NCI-H1930 (cell line): ENCODE measurements around the gene ANKK1.

ENCODE experiments used
- DNase-seq, 2 experiments: peaks; one replicate each; lab custom pipeline; 2025; lab: John Stamatoyannopoulos, UW

The ANKK1 gene, protein sequence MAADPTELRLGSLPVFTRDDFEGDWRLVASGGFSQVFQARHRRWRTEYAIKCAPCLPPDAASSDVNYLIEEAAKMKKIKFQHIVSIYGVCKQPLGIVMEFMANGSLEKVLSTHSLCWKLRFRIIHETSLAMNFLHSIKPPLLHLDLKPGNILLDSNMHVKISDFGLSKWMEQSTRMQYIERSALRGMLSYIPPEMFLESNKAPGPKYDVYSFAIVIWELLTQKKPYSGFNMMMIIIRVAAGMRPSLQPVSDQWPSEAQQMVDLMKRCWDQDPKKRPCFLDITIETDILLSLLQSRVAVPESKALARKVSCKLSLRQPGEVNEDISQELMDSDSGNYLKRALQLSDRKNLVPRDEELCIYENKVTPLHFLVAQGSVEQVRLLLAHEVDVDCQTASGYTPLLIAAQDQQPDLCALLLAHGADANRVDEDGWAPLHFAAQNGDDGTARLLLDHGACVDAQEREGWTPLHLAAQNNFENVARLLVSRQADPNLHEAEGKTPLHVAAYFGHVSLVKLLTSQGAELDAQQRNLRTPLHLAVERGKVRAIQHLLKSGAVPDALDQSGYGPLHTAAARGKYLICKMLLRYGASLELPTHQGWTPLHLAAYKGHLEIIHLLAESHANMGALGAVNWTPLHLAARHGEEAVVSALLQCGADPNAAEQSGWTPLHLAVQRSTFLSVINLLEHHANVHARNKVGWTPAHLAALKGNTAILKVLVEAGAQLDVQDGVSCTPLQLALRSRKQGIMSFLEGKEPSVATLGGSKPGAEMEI

DNA sequence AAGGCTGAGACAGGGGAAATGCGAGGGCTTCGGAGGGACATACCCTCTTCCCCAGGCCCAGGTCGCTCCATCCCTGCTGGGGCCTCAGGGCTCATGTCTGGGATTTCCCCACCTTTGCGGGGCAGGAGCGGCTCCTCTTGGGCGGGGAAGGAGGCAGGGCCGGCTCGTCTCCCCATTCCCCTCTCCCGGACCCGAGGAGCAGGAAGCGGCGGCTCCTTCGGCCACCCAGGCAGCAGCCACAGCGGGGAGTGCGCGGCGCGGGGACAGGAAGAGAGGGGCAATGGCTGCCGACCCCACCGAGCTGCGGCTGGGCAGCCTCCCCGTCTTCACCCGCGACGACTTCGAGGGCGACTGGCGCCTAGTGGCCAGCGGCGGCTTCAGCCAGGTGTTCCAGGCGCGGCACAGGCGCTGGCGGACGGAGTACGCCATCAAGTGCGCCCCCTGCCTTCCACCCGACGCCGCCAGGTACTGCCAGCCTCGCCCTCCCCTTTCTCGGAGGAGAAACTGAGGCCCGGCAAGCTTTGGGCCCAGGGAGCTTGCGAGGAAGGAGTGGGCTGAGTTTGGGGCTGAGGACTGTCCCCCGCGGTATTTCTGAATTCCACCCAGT, at the start of gene ANKK1:
TSS of gene ANKK1 (plus strand) at position 175 of the 607 bp plus-strand sequence. CDS start at position 281, 106 bp downstream.
- peak; percentile 28 to 29 for DNase-seq

DNA sequence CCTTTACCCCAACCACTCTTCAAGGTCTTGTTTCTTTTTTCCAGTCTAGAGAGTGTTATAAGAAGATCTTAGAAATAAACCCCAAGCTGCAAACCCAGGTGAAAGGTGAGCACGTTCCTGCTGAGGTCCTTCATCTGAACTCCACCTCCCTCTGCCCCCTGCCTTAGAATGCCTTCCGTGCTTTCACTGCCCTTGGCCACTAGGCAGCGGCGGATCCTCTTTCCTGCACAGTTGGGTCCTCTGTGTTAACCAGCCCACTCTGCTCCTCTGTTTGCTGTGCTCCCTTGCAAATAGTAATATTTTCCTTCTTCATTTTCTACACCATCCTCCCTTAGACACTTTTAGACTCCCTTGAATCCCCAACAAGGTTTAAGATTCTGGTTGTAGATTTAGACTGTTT, 48.8 kb upstream of the ANKK1 start:
- DNase-seq, result no peak

DNA sequence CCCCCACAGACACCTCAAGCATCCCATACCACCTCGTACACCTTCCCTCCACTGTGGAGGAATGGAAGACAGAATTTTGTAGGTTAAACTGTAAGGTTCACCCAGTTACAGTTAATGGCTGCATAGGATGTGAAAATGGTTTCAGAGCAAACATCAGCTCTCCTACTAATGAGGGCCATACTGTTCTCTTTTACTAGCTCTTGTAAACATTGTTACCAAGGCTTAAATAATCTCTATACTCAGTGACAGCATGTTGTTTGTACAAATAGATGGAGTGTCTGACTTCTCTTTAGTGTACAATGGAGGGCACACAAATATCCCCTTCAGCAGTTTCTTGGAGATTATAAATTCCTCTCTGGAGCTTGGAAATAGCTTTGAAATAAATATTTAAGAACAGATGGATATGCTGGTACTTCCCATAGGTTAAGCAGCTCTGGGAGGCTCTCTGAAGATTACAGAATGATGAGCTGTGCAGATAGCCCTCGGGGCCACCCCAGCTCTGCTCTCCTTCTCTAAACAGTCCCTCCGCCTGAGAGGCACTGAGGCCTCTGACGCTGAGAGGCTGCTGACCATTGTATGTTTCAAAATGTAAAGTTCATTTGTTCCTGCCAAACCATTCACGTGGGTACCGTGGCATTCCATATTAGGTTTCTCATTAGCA, 47.5 kb upstream of the ANKK1 start:
- no peak for DNase-seq

DNA sequence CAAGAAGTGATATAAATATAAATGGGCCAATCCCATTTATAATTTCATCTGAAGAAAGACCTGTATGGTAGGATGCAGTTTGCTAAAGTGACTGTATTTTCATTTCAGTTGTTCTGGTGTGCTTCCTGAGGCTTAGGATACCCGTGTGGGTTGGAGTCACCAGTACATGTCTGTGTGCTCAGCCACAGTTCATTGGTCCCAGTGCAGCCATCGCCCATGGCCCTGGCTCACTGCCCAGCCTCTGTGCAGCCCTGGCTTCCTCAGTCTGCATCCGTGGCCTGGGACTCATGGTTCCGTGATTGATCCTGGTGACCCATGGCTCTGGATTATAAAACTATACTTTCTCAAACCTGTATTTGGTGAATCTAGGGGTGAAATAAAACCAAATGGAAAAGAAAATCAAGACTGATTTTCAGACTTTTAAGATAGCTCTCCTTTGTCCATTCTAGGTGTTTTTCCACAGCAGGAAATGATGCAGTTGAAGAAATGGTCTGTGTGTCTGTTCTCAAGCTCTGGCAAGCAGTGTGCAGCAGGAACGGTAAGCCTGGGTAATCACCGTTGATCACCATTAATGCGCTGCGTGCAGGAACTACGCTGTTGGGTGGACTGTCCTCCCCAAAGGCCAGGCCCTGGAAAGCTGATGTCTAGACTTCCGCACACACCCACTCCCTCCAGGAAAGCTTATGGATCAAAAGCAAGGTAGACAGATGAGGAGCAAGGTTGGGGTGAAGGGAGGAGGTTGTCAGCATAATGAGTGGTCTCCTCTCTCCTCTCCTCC, 46.0 kb upstream of the ANKK1 start:
- DNase-seq, result no peak

DNA sequence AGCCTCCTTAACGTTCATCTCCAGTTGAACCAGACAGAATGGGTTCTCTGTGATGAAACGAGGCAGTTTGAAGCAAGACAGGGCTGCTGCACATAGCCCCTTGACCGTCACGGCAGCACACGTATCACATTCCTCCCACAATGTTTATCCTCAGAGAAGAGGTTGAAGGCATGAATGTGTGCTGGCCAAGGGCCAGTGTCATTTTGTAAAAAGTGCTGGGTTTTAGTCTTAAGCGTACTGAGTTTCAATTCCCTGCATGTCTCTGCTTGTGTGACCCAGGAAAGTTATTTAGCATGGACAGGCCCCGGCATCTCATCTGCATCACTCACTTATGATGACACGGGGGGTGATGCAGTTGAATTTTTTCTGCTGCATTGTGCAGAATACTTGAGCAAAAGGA, 41.6 kb upstream of the ANKK1 start:
- no peak for DNase-seq

DNA sequence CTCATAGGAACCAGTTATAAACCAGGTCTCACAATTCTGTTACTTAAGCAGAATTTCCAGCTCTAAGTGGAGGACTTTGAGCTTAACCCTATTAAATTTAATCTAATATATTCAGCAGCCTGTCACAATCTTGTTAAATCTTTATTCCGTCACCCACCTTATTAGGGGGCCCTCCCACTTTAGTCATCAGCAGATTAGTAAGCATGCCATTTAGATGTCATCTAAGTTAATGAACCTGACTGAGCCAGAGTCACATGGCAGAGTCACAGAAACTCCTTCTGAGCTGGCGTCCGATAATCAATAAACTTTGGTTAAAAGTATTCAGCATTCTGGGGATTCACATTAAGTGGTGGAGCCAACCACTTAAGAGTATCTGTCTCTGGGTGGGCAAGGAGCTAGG, 38.1 kb upstream of the ANKK1 start:
- no peak for DNase-seq

DNA sequence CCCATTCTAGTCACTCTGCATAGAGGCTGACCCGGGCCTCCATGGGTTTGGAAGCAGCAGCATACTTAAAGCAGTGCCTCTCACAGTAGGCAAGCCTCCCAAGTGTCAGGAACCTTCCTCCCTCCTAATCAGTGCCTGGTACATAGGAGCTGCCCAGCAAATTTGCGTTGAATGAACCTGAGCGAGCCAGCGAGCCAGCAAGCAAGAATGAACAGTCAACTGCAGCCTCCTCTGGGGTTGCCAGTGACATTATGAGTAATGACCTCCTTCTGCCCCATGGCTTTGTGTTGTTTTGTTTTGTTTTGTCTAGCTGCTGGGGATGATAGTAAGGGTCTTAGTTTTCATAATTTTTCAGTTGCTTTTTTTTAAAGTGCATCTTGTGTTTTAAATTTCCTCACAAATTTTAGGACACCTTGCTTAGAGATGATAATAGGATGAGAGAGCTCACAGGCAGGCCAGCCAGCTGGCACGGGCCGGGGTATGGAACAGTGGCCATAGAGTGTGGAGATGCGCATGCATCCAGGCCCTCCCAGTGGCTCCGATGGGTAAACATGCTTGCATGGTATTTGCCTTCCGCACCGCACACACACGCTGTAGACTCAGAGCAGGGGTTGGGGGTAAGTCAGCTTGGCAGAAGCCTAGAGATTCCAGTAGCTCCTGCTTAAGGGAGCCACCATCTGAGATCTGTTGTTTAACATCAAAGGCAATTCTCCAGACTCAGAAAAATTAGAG, 37.1 kb upstream of the ANKK1 start:
- no peak for DNase-seq

DNA sequence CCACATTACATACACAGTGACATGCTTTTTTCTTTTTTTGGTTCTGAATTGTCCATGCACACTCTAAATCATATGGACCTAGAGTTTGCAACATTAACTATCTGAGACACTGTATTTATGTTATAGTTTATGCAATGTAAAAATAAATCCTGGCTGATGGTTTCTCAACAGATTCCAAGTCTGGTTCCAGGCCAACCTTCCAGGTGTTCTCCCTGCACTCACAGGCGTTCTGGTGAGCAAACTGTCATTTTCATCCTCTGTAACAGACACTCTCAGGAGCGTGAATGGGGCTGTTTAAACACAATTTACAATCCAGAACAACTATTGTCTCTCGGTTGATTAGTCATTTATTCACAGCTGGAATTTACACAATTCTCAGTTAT, 36.5 kb upstream of the ANKK1 start:
- DNase-seq, result peak in 1 of 2 experiments; percentile 20

DNA sequence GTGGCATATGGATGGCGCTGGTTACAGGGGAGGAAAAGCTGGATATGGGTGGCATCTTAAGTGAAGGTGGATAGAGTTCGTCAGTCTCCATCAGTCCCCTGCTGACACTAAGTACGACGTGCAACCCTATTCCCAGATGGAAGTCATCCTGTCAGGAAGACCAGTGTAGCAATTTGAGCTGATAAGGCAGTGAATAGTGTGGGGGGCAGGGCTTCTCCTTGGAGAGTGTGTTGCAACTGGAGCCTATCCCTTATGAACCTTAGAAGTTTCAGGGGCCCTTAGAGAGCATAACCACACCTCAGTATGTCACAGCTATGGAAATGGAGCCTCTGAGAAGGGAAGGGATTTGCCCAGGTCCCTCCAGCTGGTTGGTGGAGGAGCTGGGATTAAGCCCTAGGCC, 36.1 kb upstream of the ANKK1 start:
- no peak for DNase-seq

DNA sequence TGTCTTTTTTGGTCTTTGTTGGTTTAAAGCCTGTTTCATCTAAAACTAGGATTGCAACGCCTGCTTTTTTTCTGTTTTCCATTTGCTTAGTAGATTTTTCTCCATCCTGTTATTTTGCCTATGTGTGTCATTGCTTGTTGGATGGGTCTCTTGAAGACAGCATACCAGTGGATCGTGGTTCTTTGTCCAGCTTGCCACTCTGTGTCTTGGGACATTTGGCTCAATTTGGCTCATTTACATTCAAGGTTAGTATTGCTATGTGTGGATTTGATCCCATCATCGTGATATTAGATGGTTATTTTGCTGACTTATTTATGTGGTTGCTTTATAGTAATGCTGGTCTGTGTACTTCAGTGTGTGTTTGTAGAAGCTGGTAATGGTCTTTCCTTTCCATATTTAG, 31.4 kb upstream of the ANKK1 start:
- DNase-seq, result no peak

DNA sequence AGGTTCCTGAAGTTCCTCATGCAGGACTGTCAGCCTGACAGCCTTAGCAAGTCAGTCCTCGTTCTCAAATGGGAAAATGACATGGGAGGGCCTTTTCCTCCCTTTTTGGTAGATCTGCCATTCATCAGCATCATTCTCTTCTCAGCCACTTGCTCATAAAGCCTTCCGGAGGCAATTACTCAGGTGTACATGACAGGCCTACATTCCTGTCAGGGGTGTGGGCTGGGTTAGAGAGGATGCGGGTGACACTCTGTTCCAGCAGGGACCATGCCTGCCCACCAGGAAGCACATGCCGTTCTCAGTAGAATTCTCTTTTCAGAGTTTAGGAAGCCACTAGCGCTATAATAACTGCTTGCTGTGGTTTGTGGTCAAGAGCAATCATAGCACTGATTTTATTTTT, 24.2 kb upstream of the ANKK1 start:
- no peak for DNase-seq

DNA sequence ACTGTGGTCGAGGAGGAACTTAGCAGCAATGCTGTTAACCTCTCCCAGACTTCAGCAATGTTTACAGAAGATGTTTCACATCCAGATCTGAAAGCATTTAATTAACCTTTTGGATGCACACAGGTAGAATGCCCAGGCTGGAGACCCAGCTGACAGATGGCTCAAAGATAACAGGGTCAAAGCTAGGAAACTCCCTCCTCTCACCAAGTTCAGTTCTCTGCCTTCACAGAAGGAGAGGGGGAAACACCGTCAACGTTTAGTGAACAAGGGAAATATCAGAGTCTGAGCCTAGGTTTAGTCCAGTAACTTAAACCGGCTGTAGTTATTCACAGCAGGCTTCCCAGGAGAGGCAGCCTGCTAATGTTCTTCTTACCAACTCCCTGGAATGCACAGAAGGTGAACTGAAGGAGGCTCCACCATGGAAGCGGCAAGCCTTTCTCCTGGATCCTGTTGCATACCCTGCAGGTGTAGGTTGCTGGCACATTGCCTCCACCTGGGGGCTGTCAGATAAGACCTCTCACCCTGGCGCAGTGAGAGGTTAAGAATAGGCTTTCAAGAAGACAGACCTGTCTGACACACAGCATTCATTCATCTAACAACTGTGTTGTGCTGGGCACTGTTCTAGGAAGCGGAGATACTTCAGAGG, 23.5 kb upstream of the ANKK1 start:
- no peak for DNase-seq

DNA sequence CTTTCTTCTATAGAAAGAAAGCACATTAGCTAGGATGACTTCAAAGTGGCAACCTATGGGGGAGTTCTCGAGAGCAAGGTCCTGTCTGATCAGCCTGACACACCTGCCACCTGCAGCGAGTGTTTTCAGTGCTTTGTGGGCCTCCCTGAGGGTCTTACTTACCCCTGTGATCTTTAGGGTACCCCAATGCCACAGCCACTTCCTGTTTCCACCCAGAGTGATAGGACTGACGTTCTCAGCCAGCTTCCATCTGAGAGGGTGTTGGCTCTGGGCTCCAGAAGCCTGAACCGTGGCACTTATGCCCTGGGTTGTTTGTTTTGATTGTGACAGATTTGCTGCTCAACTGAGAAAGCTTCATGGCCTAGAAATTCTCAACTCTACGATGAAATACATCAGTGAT, 21.7 kb upstream of the ANKK1 start:
- no peak for DNase-seq

DNA sequence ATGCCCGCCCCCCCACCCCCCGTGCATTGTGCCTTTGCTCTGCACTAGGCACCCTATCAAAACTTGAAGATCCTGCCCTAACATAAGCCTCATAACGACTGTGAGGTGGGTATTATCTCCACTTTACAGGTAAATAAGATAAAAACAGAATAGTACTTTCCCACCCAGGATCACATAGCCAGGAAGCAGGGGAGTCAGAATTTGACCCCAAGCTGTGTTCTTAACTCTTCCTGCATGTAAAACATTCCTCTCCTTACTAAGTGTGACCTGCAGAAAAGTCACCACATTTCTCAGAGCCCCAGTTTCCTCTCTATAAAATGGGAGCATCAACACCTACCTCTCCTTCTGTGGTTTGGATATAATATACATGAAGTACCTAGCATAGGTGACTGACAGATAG, 18.2 kb upstream of the ANKK1 start:
- DNase-seq, result no peak

DNA sequence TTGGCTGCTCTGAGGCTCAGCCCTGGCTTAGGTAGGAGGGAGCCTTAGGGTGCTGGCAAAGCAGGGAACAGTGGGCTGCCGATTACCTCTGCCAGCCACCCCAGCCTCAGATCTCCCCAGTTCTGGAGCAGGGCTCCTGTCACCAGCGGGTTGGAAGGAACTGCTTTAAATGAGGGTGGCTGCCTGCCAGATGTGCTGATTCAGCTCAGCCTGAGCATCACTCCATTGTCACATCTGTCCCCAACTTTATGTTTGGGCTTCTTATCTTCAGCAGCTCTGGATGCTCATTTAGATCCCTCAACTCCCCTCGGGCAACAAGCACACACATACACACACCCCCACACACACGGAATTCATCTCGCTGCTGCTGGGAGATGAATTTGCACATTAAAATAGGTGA, 16.9 kb upstream of the ANKK1 start:
- no peak for DNase-seq

DNA sequence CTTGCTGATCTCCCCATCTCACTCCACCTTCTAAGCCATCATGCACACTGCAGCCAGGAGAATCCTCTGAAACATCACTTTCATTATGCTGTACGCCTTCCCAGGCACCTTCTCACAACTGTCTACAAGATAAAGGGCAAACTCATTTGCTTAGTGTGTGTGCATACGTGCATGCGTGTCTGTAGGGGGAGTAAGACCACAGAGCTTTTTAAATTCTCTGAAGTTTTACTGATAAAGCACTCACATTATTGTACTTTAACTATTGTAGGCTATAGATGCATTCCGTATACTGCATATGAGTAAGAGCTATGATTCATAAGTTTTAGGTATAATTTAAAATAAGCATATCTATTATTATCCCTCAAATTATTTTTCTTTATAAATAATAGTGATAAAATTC, 15.3 kb upstream of the ANKK1 start:
- no peak for DNase-seq

DNA sequence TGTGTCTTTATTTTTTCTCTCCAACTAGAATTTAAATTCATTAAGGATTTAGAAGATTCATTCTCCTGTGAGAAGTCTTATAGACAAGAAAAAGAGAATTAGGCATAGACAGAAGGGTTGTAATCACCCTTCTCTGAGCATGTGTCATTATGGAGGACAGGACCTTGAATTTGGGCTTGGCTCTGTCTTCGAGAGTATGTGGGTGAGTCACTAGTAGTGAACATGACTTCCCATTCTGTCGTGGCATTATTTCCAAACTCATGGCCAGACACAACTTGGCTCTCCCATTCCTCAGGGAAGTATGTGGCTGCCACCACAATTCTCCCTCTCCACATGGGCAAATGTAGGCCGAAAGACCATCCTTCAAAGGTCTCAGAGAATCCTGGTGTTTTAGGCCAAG, 14.3 kb upstream of the ANKK1 start:
- no peak for DNase-seq

DNA sequence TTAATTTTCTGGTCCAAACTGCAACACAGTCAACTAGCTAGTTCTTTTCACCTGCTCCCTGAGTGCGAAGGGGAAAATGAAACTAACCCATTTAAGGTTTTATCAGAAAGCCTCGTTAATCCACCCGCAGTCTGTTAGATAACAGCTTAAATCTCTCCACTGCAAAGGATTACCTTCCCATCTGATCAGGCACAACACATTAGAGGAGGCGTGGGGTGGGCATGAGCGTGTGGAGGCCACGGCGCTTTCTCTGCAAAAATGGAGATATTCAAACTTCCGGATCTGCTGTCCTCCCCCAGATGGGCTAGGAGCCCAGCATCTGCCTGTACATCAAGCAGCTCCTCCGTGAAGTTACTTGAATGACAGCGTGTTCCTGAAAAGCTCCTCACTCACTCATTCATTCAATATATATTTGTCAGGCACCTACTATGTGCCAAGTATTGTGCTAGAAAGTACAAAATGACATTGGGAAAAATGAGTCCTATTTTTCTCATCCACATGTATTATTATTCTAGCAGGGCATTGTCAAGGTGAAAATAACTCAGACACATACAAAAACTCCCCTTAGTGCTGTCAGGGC, 13.5 kb upstream of the ANKK1 start:
- no peak for DNase-seq

DNA sequence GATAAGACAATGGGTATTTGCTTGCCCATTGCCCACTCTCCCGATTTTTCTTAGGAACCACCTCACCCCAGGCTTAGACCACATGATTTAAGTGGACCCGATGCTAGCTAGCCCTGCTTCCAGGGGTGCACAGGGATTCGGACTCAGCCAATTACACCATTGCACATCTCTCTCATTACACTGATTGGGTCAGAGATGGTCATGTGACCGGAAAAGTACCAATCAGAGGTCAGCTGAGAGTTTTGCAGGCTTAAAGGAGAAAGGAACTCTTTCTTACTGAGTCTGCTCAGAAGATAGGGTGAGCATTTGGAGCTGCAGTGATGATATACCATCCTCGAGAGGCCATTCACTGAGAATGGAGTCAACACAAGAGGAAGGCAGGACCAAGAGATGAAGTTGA, 12.2 kb upstream of the ANKK1 start:
- no peak for DNase-seq

DNA sequence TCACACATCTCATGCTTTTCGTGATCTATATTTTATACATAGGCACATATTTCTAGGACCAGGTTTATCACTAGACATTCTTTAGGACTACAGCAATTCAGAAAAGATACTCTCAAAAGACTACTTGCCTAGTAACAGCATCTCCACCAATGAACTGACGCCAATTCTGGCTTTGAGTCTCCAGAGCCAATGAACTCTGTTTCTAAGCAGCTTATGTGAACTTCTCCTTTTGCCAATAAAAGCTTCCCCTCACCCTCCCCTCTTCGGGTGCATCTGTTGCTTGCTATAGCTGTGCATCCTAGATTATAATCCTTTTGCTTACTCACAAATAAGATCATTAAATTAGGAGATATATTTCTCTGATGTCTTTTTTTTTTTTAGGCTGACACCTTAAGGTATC, 11.4 kb upstream of the ANKK1 start:
- DNase-seq, result no peak
